ENCODE results near the gene CELSR1.
A peak's percentile ranks its signal among the peaks of the same experiment; 100 is the strongest.

Gene CELSR1

DNA sequence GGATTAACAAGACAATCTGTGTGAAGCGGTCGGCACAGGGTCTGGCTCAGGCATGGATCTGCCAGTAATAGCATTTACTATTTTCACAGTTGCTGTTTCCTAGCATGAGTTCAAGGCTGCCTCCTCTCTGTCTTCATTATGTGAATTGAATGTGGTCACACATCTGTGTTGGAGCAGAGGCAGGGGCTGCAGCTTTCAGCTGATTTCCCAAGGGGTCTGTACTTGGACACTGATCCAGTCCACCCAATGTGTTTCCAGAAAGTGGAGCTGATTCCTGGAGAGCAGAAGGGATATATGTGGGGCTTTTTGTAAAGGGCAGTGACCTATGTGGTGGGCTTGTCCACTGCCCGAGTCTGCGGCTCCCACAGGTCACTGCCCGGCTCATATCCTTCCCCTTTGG, 3.5 kb upstream of the CELSR1 start:
- TF ChIP-seq, protein P1, sequence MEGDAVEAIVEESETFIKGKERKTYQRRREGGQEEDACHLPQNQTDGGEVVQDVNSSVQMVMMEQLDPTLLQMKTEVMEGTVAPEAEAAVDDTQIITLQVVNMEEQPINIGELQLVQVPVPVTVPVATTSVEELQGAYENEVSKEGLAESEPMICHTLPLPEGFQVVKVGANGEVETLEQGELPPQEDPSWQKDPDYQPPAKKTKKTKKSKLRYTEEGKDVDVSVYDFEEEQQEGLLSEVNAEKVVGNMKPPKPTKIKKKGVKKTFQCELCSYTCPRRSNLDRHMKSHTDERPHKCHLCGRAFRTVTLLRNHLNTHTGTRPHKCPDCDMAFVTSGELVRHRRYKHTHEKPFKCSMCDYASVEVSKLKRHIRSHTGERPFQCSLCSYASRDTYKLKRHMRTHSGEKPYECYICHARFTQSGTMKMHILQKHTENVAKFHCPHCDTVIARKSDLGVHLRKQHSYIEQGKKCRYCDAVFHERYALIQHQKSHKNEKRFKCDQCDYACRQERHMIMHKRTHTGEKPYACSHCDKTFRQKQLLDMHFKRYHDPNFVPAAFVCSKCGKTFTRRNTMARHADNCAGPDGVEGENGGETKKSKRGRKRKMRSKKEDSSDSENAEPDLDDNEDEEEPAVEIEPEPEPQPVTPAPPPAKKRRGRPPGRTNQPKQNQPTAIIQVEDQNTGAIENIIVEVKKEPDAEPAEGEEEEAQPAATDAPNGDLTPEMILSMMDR (IDR thresholded peaks at IDR 0.05; ENCODE audit: poor library complexity, severe bottlenecking): no peak
- ATAC-seq (ENCODE audit: low read depth) (no peak), DNase-seq (ENCODE audit: low spot score) (no peak)
- H3K27ac ChIP-seq (ENCODE audit: poor library complexity, severe bottlenecking): no peak overlapping the region
- H3K4me3 ChIP-seq (ENCODE audit: severe bottlenecking): no peak overlapping the region
- H3K9me3 ChIP-seq (ENCODE audit: severe bottlenecking): no peaks in the 10 kb centered on the region
- peaks cover 13% of the 10 kb centered on the region for H3K4me1 ChIP-seq (ENCODE audit: insufficient read depth, poor library complexity, severe bottlenecking)
- no peaks in the 10 kb centered on the region for H3K27me3 ChIP-seq (ENCODE audit: insufficient read depth, poor library complexity, severe bottlenecking)
- H3K36me3 ChIP-seq (ENCODE audit: low read depth): no peaks in the 10 kb centered on the region; the same call in 1 of the 2 replicates

DNA sequence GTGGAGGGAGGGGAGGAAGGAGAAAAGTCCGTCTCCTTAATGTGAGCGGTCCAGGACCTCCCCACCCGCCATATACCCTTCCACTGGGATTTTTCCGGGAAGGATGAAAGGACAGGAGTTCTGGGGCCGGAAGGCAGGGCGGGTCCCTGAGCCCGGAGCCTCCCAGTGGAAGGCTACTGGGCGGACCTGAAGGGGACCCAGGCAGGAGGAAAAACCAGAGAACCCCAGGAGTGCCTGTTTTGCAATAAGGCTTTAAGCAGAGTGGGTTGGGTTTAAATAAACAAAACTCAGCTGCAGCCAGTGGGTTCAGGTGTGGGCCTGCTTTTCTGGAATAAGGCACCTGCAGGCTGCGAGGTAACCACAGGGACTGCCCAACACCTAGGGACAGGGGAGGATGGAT, 1.7 kb upstream of the CELSR1 start:
- Histone ChIP-seq H3K9me3 (ENCODE audit: severe bottlenecking) (no peaks in the 10 kb centered on the region), H3K27me3 (ENCODE audit: insufficient read depth, poor library complexity, severe bottlenecking) (no peaks in the 10 kb centered on the region), H3K4me3 (ENCODE audit: severe bottlenecking) (peak overlapping the region; percentile 92), H3K27ac (ENCODE audit: poor library complexity, severe bottlenecking) (peak overlapping the region; percentile 64), H3K36me3 (ENCODE audit: low read depth) (peaks cover 17% of the 10 kb centered on the region), H3K4me1 (ENCODE audit: insufficient read depth, poor library complexity, severe bottlenecking) (peaks cover 13% of the 10 kb centered on the region)
- ATAC-seq (ENCODE audit: low read depth) (no peak), DNase-seq (ENCODE audit: low spot score) (no peak)
- TF ChIP-seq, protein P1 (IDR thresholded peaks at IDR 0.05; ENCODE audit: poor library complexity, severe bottlenecking): no peak

DNA sequence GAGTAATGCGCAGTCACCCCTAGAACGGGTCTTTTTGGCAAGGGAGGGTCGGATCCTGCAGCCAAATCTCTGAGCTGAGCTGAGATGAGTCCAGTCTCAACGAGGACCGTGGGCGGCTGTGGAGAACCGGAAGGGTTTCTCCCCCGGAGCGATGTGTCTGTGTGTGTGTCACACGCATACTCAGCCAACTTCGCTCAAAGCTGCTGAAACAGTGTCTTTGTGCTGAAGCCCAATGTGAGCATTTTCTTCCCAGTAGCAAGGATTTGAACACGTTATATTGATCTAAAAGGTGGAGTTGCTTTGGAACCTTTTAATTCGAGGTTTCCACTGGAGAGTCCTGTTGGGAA, 1.4 kb upstream of the CELSR1 start:
- TF ChIP-seq, protein P1 (IDR thresholded peaks at IDR 0.05; ENCODE audit: poor library complexity, severe bottlenecking): no peak
- no peaks in the 10 kb centered on the region for H3K27me3 ChIP-seq (ENCODE audit: insufficient read depth, poor library complexity, severe bottlenecking)
- DNase-seq (ENCODE audit: low spot score) (no peak), ATAC-seq (ENCODE audit: low read depth) (peak; percentile 19; the same call in 2 of the 3 replicates)
- H3K4me1 ChIP-seq (ENCODE audit: insufficient read depth, poor library complexity, severe bottlenecking): peaks cover 16% of the 10 kb centered on the region
- no peaks in the 10 kb centered on the region for H3K9me3 ChIP-seq (ENCODE audit: severe bottlenecking)
- peaks cover 19% of the 10 kb centered on the region for H3K36me3 ChIP-seq (ENCODE audit: low read depth)
- H3K4me3 ChIP-seq (ENCODE audit: severe bottlenecking): peak overlapping the region; percentile 92
- peak overlapping the region; percentile 64 for H3K27ac ChIP-seq (ENCODE audit: poor library complexity, severe bottlenecking)

DNA sequence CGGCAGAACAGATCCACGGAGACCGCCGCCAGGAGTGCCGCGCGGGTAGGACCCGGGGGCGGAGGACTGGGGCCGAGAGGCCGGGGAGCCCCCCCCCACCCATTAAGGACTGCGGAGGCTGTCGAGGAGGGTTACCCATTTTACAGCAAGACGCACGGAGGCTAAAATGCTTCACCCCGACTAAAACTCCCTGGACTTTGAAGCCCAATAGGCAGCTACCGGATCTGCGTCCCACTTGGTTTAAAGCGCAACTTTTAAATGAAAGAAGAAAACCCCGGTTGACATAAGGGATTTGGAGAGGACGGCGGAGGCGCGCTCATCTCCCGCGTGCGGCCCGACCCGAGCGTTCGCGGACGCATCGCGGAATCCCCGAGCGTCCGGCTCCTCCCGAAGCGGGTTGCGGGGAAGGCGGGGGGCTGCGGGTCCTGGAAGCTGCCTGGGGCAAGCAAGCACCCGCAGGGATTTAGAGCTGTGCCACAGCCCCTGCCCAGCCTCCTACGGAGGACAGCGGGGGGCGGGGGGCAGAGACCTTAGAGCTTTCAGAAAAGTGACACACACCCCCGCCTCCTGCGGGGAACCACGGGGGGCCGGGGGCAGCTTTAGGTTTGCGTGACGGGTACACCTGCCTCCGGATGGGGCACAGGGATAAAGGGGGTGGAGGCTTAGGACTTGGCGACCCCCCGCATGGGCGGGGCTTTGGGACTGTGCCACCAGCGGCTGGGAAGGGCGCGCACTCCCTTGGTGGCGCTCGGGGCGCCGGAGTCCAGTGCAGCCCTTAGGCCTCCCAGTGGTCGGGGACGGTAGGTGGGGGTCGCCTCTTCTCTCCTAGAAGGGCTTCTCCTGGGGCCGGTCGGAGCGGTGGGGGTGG, 760 bp upstream of the CELSR1 start:
- Histone ChIP-seq H3K4me3 (ENCODE audit: severe bottlenecking) (peak overlapping the region; percentile 92), H3K27ac (ENCODE audit: poor library complexity, severe bottlenecking) (peak overlapping the region; percentile 64), H3K4me1 (ENCODE audit: insufficient read depth, poor library complexity, severe bottlenecking) (peaks cover 16% of the 10 kb centered on the region), H3K9me3 (ENCODE audit: severe bottlenecking) (no peaks in the 10 kb centered on the region), H3K27me3 (ENCODE audit: insufficient read depth, poor library complexity, severe bottlenecking) (no peaks in the 10 kb centered on the region), H3K36me3 (ENCODE audit: low read depth) (peaks cover 19% of the 10 kb centered on the region)
- peak; percentile 1; the same call in 2 of the 3 replicates for ATAC-seq (ENCODE audit: low read depth)
- TF ChIP-seq, protein P1 (IDR thresholded peaks at IDR 0.05; ENCODE audit: poor library complexity, severe bottlenecking): no peak
- no peak for DNase-seq (ENCODE audit: low spot score)

All from RWPE2 (cell line).